ENCODE results near the gene RHCE.
"Not testable (repeated sequence)": the region's sequence is repeated elsewhere in the genome, so short reads cannot be mapped to it uniquely, and the experiment has no call there.

RHCE gene

GRCh38 chr1:25420715-25421114 lies at the start of gene RHCE:
TSS of gene RHCE (minus strand) at chr1:25420825. CDS start at chr1:25420786, 39 bp downstream.
- DNase-seq: not testable (repeated sequence)

- DNase-seq: no peak
These were observed 48.6 kb upstream of the RHCE start for GRCh38 chr1:25469177-25469576.

- no peak for DNase-seq
These were observed 47.4 kb upstream of the RHCE start for GRCh38 chr1:25468033-25468432.

- no peak for DNase-seq
These were observed 47.0 kb upstream of the RHCE start for GRCh38 chr1:25467616-25468015.

- no peak for DNase-seq
These were observed 46.6 kb upstream of the RHCE start for GRCh38 chr1:25467193-25467592.

GRCh38 chr1:25462732-25463131 lies 42.1 kb upstream of the RHCE start:
- no peak for DNase-seq

GRCh38 chr1:25461849-25462248 lies 41.2 kb upstream of the RHCE start:
- no peak for DNase-seq

- DNase-seq: not testable (repeated sequence)
These were observed 40.2 kb upstream of the RHCE start for GRCh38 chr1:25460816-25461215.

GRCh38 chr1:25460020-25460419 lies 39.4 kb upstream of the RHCE start:
- no peak for DNase-seq

GRCh38 chr1:25458541-25459298 lies 38.1 kb upstream of the RHCE start:
- DNase-seq: no peak

GRCh38 chr1:25456502-25456901 lies 35.9 kb upstream of the RHCE start:
- no peak for DNase-seq

- DNase-seq: no peak
These were observed 31.3 kb upstream of the RHCE start for GRCh38 chr1:25451908-25452307.

GRCh38 chr1:25450891-25451290 lies 30.3 kb upstream of the RHCE start:
- no peak for DNase-seq

- DNase-seq: no peak
These were observed 26.9 kb upstream of the RHCE start for GRCh38 chr1:25447547-25447946.

GRCh38 chr1:25445993-25446538 lies 25.4 kb upstream of the RHCE start:
- DNase-seq: no peak

- not testable (repeated sequence) for DNase-seq
These were observed 24.0 kb upstream of the RHCE start for GRCh38 chr1:25444604-25445003.

GRCh38 chr1:25443030-25443699 lies 22.5 kb upstream of the RHCE start:
- DNase-seq: no peak

- no peak for DNase-seq
These were observed 21.6 kb upstream of the RHCE start for GRCh38 chr1:25442178-25442577.

- no peak for DNase-seq
These were observed 18.7 kb upstream of the RHCE start for GRCh38 chr1:25439287-25439686.

GRCh38 chr1:25437672-25438071 lies 17.0 kb upstream of the RHCE start:
- no peak for DNase-seq

GRCh38 chr1:25435397-25436108 lies 14.9 kb upstream of the RHCE start:
- no peak for DNase-seq

GRCh38 chr1:25433389-25434186 lies 13.0 kb upstream of the RHCE start:
- DNase-seq: no peak

Data from right hindlimb (tissue), 1 donor.